DMS 273 (cell line): ENCODE measurements around the gene DDIT3.
A peak's percentile ranks its signal among the peaks of the same experiment; 100 is the strongest.
"Not testable (repeated sequence)": the region's sequence is repeated elsewhere in the genome, so short reads cannot be mapped to it uniquely, and the experiment has no call there.

Experiments
- DNase-seq: peaks from one replicate; lab custom pipeline; 2025; ENCODE audit not compliant: unreplicated experiment; lab: John Stamatoyannopoulos, UW

The DDIT3 gene

GRCh38 chr12:57526477-57527126, 6.3 kb upstream of the DDIT3 start:
- DNase-seq: no peak

DNA sequence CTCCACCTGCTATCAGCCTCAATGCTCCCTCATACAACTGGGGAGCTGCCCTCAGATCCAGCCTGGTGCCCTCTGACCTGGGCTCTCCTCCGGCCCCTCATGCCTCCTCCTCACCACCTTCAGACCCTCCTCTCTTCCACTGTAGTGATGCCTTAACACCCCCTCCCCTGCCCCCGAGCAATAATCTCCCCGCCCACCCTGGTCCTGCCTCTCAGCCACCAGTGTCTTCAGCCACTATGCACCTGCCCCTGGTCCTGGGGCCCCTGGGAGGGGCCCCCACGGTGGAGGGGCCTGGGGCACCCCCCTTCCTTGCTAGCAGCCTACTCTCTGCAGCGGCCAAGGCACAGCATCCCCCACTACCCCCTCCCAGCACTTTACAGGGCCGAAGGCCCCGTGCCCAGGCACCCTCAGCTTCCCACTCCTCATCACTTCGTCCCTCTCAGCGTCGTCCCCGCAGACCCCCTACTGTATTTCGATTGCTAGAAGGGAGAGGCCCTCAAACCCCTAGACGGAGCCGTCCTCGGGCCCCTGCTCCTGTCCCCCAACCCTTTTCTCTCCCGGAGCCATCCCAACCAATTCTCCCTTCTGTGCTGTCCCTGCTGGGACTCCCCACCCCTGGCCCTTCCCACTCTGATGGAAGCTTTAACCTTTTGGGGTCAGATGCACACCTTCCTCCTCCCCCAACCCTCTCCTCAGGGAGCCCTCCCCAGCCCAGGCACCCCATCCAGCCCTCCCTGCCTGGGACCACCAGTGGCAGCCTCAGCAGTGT, 5.5 kb upstream of the DDIT3 start:
- DNase-seq: no peak

DNA sequence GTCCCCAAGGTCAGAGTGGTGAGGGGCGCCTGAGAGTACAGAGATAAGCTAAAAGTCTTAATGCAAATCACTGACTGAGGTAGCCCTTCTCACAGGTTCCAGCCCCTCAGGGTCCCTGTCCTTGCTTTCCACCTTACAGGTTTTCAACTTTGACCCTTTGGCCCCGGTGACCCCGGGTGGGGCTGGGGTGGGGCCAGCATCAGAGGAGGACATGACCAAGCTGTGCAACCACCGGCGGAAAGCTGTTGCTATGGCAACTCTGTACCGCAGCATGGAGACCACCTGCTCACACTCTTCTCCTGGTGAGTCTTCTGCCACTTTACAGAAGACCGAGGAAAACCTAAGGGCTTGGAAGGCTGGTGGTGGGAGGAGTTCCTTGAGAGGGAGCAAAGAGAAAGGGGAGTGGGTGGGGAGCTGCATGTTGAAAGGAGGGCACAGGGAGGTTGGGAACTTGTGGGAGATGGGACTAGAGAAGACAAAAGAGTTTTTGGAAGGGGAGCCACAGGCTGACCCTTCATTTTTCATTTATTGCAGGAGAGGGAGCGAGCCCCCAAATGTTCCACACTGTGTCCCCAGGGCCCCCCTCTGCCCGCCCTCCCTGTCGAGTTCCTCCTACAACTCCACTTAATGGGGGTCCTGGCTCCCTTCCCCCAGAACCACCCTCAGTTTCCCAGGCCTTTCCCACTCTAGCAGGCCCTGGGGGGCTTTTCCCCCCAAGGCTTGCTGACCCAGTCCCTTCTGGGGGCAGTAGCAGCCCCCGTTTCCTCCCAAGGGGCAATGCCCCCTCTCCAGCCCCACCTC, 4.7 kb upstream of the DDIT3 start:
- peak; percentile 17 for DNase-seq

DNA sequence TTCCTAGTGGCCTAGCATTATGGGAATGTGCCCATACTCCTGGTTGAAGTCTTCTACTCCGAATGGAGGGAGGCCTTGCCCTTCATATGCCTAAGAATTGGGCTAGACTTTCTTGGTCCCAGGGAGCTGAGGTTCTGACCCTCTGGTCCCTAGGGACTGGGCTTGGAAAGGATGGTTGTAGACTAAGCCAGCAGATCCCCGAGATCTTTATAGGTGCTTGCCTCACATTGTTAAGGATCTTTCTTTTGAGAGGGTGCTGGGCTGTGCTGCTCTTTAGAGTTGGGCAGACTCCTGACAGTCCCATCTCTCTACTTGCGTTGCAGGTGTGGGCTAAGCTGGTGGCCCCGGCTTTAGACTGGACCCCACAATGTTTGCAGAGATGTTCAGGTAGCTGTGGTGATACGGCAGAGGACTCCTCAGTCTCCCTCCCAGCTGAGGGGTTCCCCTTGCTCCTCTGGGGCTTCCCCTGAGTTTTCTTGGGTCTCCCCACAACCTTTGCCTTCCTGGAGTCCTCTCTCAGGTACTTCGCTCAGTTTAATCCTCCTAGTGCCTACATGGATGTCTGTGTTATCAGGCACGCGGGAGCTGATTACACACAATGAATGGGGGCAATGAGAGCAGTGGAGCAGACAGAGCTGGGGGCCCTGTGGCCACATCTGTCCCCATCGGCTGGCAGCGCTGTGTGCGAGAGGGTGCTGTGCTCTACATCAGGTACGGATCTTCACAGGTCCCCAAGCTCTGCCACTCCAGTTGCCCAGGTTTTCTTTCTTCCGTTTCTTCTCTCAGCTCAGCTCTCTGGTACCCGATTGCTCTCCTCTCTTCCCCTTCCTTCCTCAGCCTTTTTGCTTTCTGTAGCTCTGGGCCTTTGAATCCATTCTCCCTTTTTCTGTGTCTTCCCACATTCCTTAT, 3.6 kb upstream of the DDIT3 start:
- DNase-seq: no peak

DNA sequence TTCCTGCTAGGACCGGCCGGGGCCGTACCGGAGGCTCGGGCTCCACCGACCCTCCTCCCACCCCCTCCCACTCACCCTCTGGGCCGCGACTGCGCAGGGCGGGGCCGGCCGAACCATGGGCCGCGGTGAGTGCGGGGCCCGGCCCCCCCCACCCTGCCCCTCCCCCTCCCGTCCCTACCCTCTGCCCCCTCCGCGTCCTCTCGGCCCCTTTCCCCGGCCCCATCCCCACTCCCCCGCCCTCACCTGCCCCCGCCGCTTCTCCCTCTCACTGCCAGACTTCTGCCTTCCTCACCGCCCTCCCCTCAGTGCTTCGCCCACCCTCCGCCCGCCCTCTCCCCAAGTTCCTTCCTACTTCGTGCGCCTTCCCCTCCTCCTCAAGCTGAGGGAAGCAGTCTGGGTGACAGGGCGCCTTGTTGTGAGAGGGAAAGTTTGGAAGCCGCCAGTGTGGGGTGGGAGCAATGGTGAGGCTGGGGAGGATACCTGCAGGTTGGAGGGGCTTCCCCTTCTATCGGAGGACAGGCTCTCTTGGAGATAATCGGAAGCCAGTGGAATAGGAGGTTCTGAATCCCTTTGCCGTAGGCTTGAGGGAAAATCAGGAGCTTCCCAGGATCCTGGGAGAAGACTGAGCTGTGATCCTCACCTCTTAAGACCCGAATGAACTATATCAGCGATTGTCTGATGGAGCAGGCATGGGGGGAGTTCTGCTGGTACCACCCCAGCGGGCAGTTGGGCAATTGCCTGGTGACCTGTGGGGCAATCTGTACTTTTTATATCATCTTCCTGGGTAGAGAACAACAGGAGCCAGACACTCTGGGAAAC, 2.8 kb upstream of the DDIT3 start:
- DNase-seq: peak; percentile 65

GRCh38 chr12:57522011-57522886, 1.9 kb upstream of the DDIT3 start, which contains the start of gene MBD6:
Gene MBD6, plus strand, starts transcription at chr12:57522824. Its CDS starts 1,480 bp downstream, at chr12:57524304.
- peak; percentile 94 for DNase-seq

DNA sequence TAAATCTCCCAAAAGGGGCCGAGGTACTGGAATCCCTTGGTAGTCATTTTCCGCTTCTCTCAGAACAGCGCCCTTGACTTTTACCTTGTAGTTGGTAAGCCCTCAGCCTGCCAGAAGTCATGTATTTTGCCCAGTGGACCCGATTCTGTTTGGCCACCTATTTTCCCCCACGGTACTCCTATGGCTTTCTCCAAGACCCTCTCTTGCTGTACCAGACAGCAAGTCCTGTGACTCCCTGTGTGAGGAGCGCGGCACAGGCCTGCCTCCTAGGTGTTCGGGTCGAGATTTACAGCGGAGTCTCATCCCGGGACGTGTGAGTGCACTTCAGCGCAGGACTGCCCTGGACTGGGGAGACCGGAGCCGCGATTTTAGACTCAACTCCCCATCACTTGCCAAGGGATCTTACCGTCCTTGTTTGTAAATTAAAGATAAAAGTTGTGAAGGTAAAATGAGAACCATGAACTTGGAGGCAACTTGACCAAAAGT, 1.3 kb upstream of the DDIT3 start:
- peak; percentile 83 for DNase-seq

- DNase-seq: no peak
Observed at GRCh38 chr12:57519796-57520052, 590 bp downstream of the DDIT3 start.

DNA sequence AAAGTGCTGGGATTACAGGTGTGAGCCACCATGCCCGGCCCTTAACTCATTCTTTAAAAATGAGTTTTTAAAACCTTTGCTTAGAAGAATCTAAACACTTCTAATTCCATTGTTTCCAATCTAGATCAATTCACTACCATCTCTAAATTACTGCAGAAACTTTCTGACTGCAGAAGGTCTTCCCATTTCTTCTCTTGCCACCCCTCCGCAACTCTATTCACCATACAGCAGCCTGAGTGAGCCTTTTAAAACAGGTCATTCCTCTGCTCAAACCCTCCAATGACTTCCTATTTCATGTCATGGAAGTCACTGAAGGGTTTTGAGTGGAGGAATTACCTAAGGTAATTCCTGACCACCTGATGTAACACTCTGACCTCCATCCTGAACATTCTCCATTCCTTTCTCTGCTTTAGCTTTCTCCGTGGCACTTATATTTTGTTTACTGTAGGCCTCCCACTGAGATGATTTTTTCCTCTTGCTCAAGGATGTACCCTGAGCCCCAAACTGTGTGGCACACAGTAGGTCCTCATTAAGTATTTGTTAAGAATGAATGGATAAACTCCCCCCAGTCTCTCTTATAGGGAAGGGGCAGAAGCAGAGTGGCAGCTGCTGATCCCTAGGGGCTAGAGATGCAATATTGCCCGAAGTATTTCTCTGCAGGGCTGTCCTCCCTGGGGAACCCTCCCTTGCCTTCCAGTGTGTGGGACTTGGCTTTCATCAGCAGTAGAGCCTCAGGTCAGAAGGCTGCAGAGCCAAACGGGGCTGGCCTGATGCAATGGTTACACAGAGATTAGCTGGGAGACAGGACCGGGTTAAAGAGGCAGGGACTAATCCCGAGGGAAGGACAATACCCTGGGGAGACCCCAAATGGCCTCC, 1.2 kb downstream of the DDIT3 start:
- DNase-seq: peak; percentile 55

DNA sequence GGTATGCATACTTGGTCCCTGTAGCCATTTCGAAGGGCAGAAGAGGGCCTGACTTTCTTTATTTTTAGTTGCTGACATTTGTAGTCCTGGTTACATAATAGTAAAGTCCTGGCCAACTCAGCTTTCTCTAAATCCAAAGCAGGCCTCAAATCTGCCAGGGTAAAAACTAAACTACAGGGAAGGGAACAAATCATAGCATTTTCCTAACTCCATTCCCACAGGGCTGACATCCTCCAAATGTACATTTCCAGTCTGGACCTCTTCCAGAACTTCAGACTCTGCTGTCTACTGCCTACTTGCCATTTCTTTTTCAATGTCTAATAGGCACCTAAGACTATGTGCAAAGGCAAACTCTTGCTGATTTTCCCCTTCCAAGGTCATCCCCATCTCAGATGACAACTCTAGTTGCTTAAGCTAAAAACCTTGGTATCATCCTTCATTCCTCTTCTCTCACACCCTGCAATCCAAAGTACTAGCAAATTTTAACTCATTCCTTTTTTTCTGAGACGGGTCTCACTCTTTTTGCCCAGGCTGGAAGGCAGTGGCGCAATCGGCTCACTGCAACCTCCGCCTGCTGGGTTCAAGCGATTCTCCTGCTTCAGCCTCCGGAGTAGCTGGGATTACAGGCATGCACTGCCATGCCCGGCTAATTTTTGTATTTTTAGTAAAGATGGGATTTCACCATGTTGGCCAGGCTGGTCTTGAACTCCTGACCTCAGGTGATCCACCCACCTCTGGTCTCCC, 2.0 kb downstream of the DDIT3 start:
- DNase-seq: no peak

DNA sequence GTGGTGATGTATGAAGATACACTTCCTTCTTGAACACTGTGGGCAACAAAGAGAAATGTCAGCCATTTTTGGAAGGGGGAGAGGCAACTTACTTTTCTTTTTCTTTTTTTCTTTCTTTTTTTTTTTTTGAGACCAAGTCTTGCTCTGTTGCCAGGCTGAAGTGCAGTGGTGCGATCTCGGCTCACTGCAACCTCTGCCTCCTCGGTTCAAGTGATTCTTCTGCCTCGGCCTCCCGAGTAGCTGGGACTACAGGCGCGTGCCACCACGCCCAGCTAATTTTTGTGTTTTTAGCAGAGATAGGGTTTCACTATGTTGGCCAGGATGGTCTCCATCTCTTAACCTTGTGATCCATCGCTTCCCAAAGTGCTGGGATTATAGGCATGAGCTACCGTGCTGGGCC, 2.6 kb downstream of the DDIT3 start:
- DNase-seq: not testable (repeated sequence)

DNA sequence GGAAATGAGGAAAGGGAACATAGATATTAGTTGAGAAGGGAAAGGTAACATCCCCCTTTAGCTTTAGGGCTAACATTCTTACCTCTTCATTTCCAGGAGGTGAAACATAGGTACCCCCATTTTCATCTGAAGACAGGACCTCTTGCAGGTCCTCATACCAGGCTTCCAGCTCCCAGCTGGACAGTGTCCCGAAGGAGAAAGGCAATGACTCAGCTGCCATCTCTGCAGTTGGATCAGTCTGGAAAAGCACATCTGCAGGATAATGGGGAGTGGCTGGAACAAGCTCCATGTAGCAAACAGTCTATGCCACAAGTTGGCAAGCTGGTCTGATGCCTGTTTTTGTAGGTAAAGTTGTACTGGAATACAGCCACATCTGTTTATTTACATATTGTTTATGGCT, 3.1 kb downstream of the DDIT3 start:
- DNase-seq: peak; percentile 29

- no peak for DNase-seq
Observed at GRCh38 chr12:57516617-57517153, 3.6 kb downstream of the DDIT3 start.

GRCh38 chr12:57515934-57516541, 4.3 kb downstream of the DDIT3 start:
- no peak for DNase-seq

DNA sequence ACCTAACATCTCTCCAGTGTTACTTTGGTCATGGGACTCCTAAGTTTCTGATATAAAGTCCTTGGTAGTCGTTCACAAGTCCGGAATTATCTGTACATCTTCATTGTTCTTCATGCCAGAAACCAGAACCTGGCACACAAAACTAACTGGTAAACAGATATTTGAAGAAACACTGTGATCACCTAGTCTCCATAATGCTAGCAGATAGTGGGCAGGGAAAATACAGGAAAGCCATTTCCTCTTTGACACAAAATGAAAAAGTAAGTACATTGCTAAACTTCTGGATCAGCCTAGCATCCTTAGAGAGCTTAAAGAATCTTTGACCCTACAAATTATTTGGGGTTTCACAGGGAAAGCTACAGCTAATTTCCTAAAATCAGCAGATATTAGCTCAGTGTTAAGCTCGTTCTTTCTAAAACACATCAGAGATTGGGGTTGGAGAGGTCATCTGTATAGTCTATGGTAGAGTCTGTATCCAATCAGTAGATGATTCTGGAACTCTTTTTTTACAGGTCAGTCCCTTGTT, 4.8 kb downstream of the DDIT3 start:
- DNase-seq: no peak

GRCh38 chr12:57514720-57515407, 5.5 kb downstream of the DDIT3 start:
- DNase-seq: peak; percentile 15
